IPS-20b (cell line): ENCODE measurements around the gene RAMACL.

Source experiments
- H3K27ac ChIP-seq: one replicate; pipeline ENCODE4 v1.5.1; 2013; ENCODE audit warnings: low read length
- H3K27me3 ChIP-seq: 2 replicates; pipeline ENCODE4 v1.6.1; 2013; ENCODE audit warnings: mild to moderate bottlenecking, low read length, inconsistent platforms; ENCODE audit not compliant: insufficient read depth
- H3K36me3 ChIP-seq: 2 replicates; pipeline ENCODE4 v1.6.1; 2013; ENCODE audit warnings: low read depth, mild to moderate bottlenecking, inconsistent platforms, low read length, moderate library complexity; ENCODE audit not compliant: insufficient read depth
- H3K4me1 ChIP-seq: 2 replicates; pipeline ENCODE4 v1.6.1; 2013; ENCODE audit warnings: mild to moderate bottlenecking, control low read depth, inconsistent platforms, low read length, moderate library complexity; ENCODE audit not compliant: insufficient read depth
- H3K4me3 ChIP-seq: 2 replicates; pipeline ENCODE4 v1.5.1; 2013; ENCODE audit warnings: mild to moderate bottlenecking, low read length, inconsistent platforms
- H3K9ac ChIP-seq: 2 replicates; pipeline ENCODE4 v1.6.1; 2013; ENCODE audit warnings: low read depth, mild to moderate bottlenecking, inconsistent platforms, low read length, moderate library complexity
- H3K9me3 ChIP-seq: 2 replicates; pipeline ENCODE4 v1.6.1; 2013; ENCODE audit warnings: mild to moderate bottlenecking, low read depth, low read length, inconsistent platforms; ENCODE audit not compliant: insufficient read depth

Gene RAMACL

GRCh38 chr6:166604328-166604727 is 17.9 kb upstream of the RAMACL start:
- no peaks in the 10 kb centered on the region for H3K4me1 ChIP-seq
- H3K9me3 ChIP-seq, result no peaks in the 10 kb centered on the region
- H3K27ac ChIP-seq, result no peak overlapping the region
- no peaks in the 10 kb centered on the region for H3K36me3 ChIP-seq
- no peak overlapping the region for H3K4me3 ChIP-seq
- H3K27me3 ChIP-seq, result no peaks in the 10 kb centered on the region
- H3K9ac ChIP-seq, result no peak overlapping the region

- Histone ChIP-seq H3K27ac (no peak overlapping the region), H3K36me3 (no peaks in the 10 kb centered on the region), H3K9me3 (no peaks in the 10 kb centered on the region), H3K4me1 (peaks cover 3% of the 10 kb centered on the region; the same call in 1 of the 2 replicates), H3K9ac (no peak overlapping the region), H3K4me3 (no peak overlapping the region), H3K27me3 (no peaks in the 10 kb centered on the region)
These were observed 16.7 kb upstream of the RAMACL start for GRCh38 chr6:166603043-166603690.

- Histone ChIP-seq H3K9me3 (no peaks in the 10 kb centered on the region), H3K4me3 (no peak overlapping the region), H3K36me3 (no peaks in the 10 kb centered on the region), H3K27ac (no peak overlapping the region), H3K9ac (no peak overlapping the region), H3K27me3 (no peaks in the 10 kb centered on the region), H3K4me1 (peaks cover 8% of the 10 kb centered on the region; the same call in 1 of the 2 replicates)
These were observed 15.5 kb upstream of the RAMACL start for GRCh38 chr6:166601956-166602355.

GRCh38 chr6:166600931-166601330 is 14.5 kb upstream of the RAMACL start:
- Histone ChIP-seq H3K27me3 (no peaks in the 10 kb centered on the region), H3K27ac (no peak overlapping the region), H3K9ac (no peak overlapping the region), H3K4me3 (no peak overlapping the region), H3K36me3 (no peaks in the 10 kb centered on the region), H3K4me1 (peaks cover 8% of the 10 kb centered on the region; the same call in 1 of the 2 replicates), H3K9me3 (no peaks in the 10 kb centered on the region)

- no peak overlapping the region for H3K4me3 ChIP-seq
- no peak overlapping the region for H3K27ac ChIP-seq
- no peaks in the 10 kb centered on the region for H3K36me3 ChIP-seq
- peaks cover 8% of the 10 kb centered on the region; the same call in 1 of the 2 replicates for H3K4me1 ChIP-seq
- no peak overlapping the region for H3K9ac ChIP-seq
- no peaks in the 10 kb centered on the region for H3K9me3 ChIP-seq
- no peaks in the 10 kb centered on the region for H3K27me3 ChIP-seq
These were observed 12.7 kb upstream of the RAMACL start for GRCh38 chr6:166599205-166599604.

GRCh38 chr6:166598441-166599138 is 12.1 kb upstream of the RAMACL start:
- Histone ChIP-seq H3K27me3 (no peaks in the 10 kb centered on the region), H3K9ac (no peak overlapping the region), H3K27ac (no peak overlapping the region), H3K4me1 (peaks cover 8% of the 10 kb centered on the region; the same call in 1 of the 2 replicates), H3K4me3 (no peak overlapping the region), H3K9me3 (no peaks in the 10 kb centered on the region), H3K36me3 (no peaks in the 10 kb centered on the region)

- no peak overlapping the region for H3K9ac ChIP-seq
- H3K4me1 ChIP-seq, result peaks cover 8% of the 10 kb centered on the region; the same call in 1 of the 2 replicates
- no peak overlapping the region for H3K27ac ChIP-seq
- H3K27me3 ChIP-seq, result no peaks in the 10 kb centered on the region
- H3K36me3 ChIP-seq, result no peaks in the 10 kb centered on the region
- no peak overlapping the region for H3K4me3 ChIP-seq
- no peaks in the 10 kb centered on the region for H3K9me3 ChIP-seq
These were observed 11.4 kb upstream of the RAMACL start for GRCh38 chr6:166597711-166598440.

GRCh38 chr6:166596776-166597507 is 10.5 kb upstream of the RAMACL start:
- Histone ChIP-seq H3K4me3 (no peak overlapping the region), H3K36me3 (no peaks in the 10 kb centered on the region), H3K9ac (no peak overlapping the region), H3K27ac (no peak overlapping the region), H3K27me3 (no peaks in the 10 kb centered on the region), H3K9me3 (no peaks in the 10 kb centered on the region), H3K4me1 (peaks cover 8% of the 10 kb centered on the region; the same call in 1 of the 2 replicates)

- Histone ChIP-seq H3K36me3 (no peaks in the 10 kb centered on the region), H3K4me1 (peaks cover 8% of the 10 kb centered on the region; the same call in 1 of the 2 replicates), H3K4me3 (no peak overlapping the region), H3K9me3 (no peaks in the 10 kb centered on the region), H3K9ac (no peak overlapping the region), H3K27me3 (no peaks in the 10 kb centered on the region), H3K27ac (no peak overlapping the region)
These were observed 9.5 kb upstream of the RAMACL start for GRCh38 chr6:166595949-166596348.

GRCh38 chr6:166595061-166595780 is 8.7 kb upstream of the RAMACL start:
- Histone ChIP-seq H3K4me1 (peaks cover 8% of the 10 kb centered on the region; the same call in 1 of the 2 replicates), H3K9me3 (no peaks in the 10 kb centered on the region), H3K27ac (no peak overlapping the region), H3K9ac (no peak overlapping the region), H3K27me3 (no peaks in the 10 kb centered on the region), H3K4me3 (no peak overlapping the region), H3K36me3 (no peaks in the 10 kb centered on the region)

GRCh38 chr6:166592821-166593220 is 6.3 kb upstream of the RAMACL start:
- Histone ChIP-seq H3K9ac (no peak overlapping the region), H3K36me3 (no peaks in the 10 kb centered on the region), H3K4me1 (peaks cover 11% of the 10 kb centered on the region), H3K27ac (no peak overlapping the region), H3K4me3 (no peak overlapping the region), H3K9me3 (no peaks in the 10 kb centered on the region), H3K27me3 (no peaks in the 10 kb centered on the region)
